Natural killer cell (primary cell): Measurements from ENCODE around the gene GJD2. TPM values are rescaled to one million over a fixed set of nuclear protein-coding genes. Genes with fewer than 3 reads are reported as not detected.

Source experiments
- ATAC-seq, 3 donors: fragments of 150-1000 bp in 2 of 3; fragments of 200-7000 bp in 1 of 3; cut with Tn5 transposase; 1 replicate in 1 of 3; 2 replicates in 2 of 3; pipeline ENCODE4 v1.10.0; 2021; ENCODE audit warnings: mild to moderate bottlenecking in 2 of 3, moderate library complexity in 2 of 3
- DNase-seq, 2 donors: peaks; one replicate each; pipeline versions ENCODE4 v3.0.0 to v3.0.0-alpha.2; 2013 to 2021; ENCODE audit warnings: mixed read lengths in 1 of 2
- H3K27ac ChIP-seq: one replicate; pipeline ENCODE4 v1.5.1; 2013; ENCODE audit warnings: mild to moderate bottlenecking, low read length
- H3K27me3 ChIP-seq: one replicate; pipeline ENCODE4 v1.6.1; 2013; ENCODE audit warnings: low read length; ENCODE audit not compliant: control insufficient read depth, insufficient read depth
- H3K36me3 ChIP-seq: one replicate; pipeline ENCODE4 v1.6.1; 2013; ENCODE audit warnings: low read length; ENCODE audit not compliant: control insufficient read depth, insufficient read depth
- H3K4me1 ChIP-seq: one replicate; pipeline ENCODE4 v1.6.1; 2013; ENCODE audit warnings: low read length; ENCODE audit not compliant: control insufficient read depth, insufficient read depth
- H3K4me3 ChIP-seq: one replicate; pipeline ENCODE4 v1.5.1; 2013; ENCODE audit warnings: low read length
- H3K9me3 ChIP-seq: one replicate; pipeline ENCODE4 v1.6.1; 2013; ENCODE audit warnings: low read length; ENCODE audit not compliant: control insufficient read depth, insufficient read depth
- H3K27ac Mint-ChIP-seq, 2 donors: one replicate each; pipeline ENCODE4 v1.8.0; 2022; ENCODE audit warnings: mild to moderate bottlenecking in 2 of 2, mixed read lengths in 2 of 2, moderate library complexity in 1 of 2
- H3K27me3 Mint-ChIP-seq, 2 donors: one replicate each; pipeline ENCODE4 v1.8.0; 2022; ENCODE audit warnings: low read depth in 2 of 2, mixed read lengths in 2 of 2
- H3K36me3 Mint-ChIP-seq: one replicate; pipeline ENCODE4 v1.8.0; 2022; ENCODE audit warnings: mixed read lengths
- H3K4me1 Mint-ChIP-seq, 2 donors: one replicate each; pipeline ENCODE4 v1.8.0; 2022; ENCODE audit warnings: mixed read lengths in 2 of 2
- H3K4me3 Mint-ChIP-seq: one replicate; pipeline ENCODE4 v1.8.0; 2022; ENCODE audit warnings: mild to moderate bottlenecking, moderate library complexity, mixed read lengths
- H3K9me3 Mint-ChIP-seq, 2 donors: one replicate each; pipeline ENCODE4 v1.8.0; 2022; ENCODE audit warnings: mixed read lengths in 2 of 2
- WGBS: methylation state at CpG from one replicate; pipeline ENCODE4 v1.1.7; 2013; ENCODE audit warnings: missing lambda C conversion rate; ENCODE audit not compliant: insufficient coverage; 5-methylcytosine and 5-hydroxymethylcytosine counted together
- intact Hi-C: fragments of 100-400 bp; cut with micrococcal nuclease; formaldehyde crosslinking; loops from one replicate; pipeline ENCODE4 v1.14.2; 2022
- total RNA-seq, 4 donors: library from RNA; stranded (reverse); fragments of 120-200 nt in 1 of 4; gene quantifications; one replicate each; pipeline versions ENCODE4 v1.2.3 to v1.2.4, GENCODE V29; 2013 to 2022
- TF ChIP-seq, protein P1 (sequence below): fragments of 200-600 bp; IDR thresholded peaks from one replicate; pipeline ENCODE4 v1.8.0; 2022; ENCODE audit warnings: antibody characterized with exemption

Gene GJD2
- total RNA-seq, 3 donors from 2014 or later (not counting 1 experiment from before 2014, with no cell fraction given), result not detected

DNA sequence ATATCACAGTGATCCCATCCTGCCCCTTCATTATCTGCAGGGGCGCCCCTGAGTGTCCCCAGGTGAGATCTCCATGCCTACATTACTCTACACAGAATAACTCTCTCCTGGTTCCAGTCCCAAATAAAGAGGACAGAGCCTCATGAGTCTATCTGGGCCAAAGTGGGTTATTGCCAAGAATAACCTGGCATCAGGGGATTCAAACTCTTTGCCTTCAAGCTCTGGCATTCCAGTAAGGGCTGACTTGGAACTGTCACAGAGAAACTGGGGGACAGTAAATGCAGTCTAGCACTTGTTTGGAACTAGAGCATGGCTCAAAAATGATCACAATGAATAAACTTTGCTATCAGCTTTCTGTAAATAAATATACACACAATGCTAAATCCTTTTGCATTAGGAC, 30.3 kb downstream of the GJD2 start:
- Mint-ChIP-seq H3K36me3 (peaks cover 8% of the 10 kb centered on the region), H3K9me3 (no peaks in the 10 kb centered on the region), H3K27ac (no peak overlapping the region), H3K27me3 (peaks cover 36 to 69% of the 10 kb centered on the region in 2 donors), H3K4me3 (no peak overlapping the region), H3K4me1 (no peaks in the 10 kb centered on the region)
- no peaks in the 10 kb centered on the region for H3K4me1 ChIP-seq
- no peak overlapping the region for H3K4me3 ChIP-seq
- ATAC-seq (no peak), DNase-seq (no peak)
- TF ChIP-seq, protein P1, sequence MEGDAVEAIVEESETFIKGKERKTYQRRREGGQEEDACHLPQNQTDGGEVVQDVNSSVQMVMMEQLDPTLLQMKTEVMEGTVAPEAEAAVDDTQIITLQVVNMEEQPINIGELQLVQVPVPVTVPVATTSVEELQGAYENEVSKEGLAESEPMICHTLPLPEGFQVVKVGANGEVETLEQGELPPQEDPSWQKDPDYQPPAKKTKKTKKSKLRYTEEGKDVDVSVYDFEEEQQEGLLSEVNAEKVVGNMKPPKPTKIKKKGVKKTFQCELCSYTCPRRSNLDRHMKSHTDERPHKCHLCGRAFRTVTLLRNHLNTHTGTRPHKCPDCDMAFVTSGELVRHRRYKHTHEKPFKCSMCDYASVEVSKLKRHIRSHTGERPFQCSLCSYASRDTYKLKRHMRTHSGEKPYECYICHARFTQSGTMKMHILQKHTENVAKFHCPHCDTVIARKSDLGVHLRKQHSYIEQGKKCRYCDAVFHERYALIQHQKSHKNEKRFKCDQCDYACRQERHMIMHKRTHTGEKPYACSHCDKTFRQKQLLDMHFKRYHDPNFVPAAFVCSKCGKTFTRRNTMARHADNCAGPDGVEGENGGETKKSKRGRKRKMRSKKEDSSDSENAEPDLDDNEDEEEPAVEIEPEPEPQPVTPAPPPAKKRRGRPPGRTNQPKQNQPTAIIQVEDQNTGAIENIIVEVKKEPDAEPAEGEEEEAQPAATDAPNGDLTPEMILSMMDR, result no peak
- intact Hi-C loops, result no loop called here
- no peaks in the 10 kb centered on the region for H3K9me3 ChIP-seq
- WGBS, result 64% methylated on average over 1 of the region's 1 CpG
- H3K27ac ChIP-seq, result no peak overlapping the region
- H3K27me3 ChIP-seq, result no peaks in the 10 kb centered on the region
- H3K36me3 ChIP-seq, result no peaks in the 10 kb centered on the region

DNA sequence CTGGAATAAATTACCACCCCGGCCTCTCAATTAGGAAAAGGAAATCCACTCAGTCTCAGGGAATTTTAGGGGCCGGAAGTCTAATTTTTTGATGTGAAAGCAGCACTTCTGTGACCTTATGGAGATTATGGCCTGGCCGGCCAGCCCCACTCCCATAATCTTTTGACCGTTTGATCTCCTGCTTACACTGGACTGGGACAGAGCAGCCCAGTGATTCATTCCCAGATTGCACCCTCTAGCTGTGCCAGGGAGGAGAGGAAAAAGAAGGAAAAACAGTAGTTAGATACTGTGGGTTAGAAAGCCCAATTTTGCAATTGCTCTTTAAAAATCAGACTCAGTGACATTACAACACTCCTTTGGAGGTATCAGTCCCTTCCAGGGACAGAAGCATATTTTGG, 32.4 kb downstream of the GJD2 start:
- Mint-ChIP-seq H3K27ac (no peak overlapping the region), H3K36me3 (peaks cover 8% of the 10 kb centered on the region), H3K4me1 (no peaks in the 10 kb centered on the region), H3K27me3 (peaks cover 30 to 77% of the 10 kb centered on the region in 2 donors), H3K9me3 (no peaks in the 10 kb centered on the region), H3K4me3 (no peak overlapping the region)
- ATAC-seq (no peak), DNase-seq (no peak)
- Histone ChIP-seq H3K27ac (no peak overlapping the region), H3K4me3 (no peak overlapping the region), H3K36me3 (no peaks in the 10 kb centered on the region), H3K4me1 (no peaks in the 10 kb centered on the region), H3K27me3 (no peaks in the 10 kb centered on the region), H3K9me3 (no peaks in the 10 kb centered on the region)
- TF ChIP-seq, protein P1, result no peak
- intact Hi-C loops, result no loop called here
- 70% methylated on average over 3 of the region's 4 CpGs for WGBS

DNA sequence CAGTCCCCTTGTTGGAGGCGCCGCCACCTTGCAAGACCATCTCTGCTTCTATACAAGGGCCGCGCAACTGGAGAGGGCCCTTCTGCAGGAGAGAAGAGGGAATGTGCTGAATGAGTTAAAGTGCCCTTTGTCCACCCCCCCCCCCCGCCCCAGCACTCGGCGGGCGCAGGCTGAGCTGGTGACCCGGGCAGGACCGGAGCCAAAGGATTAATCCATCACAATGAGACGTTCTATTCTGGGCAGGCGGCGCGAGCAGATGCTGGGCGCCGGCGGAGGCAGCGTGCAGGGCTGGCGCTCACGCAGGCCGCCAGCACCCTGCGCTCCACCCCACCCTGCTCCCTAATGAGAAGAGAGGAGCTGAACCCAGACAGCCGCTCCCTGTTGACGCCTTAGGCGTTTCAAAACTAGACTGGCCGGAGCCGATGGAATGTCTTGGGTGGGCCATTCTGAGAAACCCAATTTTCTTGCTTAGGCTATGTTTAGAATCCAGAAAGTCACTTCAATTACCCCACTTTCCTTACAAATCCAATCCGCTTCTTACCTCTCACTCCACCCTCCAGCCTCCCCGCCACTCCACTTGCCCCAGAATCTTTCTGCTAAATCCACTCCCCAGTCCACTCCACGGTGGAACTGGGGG, 32.9 kb downstream of the GJD2 start:
- Mint-ChIP-seq H3K9me3 (no peaks in the 10 kb centered on the region), H3K36me3 (peaks cover 8% of the 10 kb centered on the region), H3K4me3 (no peak overlapping the region), H3K27ac (no peak overlapping the region), H3K4me1 (no peaks in the 10 kb centered on the region), H3K27me3 (peaks cover 30 to 78% of the 10 kb centered on the region in 2 donors)
- DNase-seq, result no peak
- Histone ChIP-seq H3K27ac (no peak overlapping the region), H3K4me1 (no peaks in the 10 kb centered on the region), H3K36me3 (no peaks in the 10 kb centered on the region), H3K4me3 (no peak overlapping the region), H3K27me3 (no peaks in the 10 kb centered on the region), H3K9me3 (no peaks in the 10 kb centered on the region)
- TF ChIP-seq, protein P1, result no peak
- intact Hi-C loops, result no loop called here
- WGBS, result 12% methylated on average over 25 of the region's 30 CpGs
- no peak for ATAC-seq
